ENCODE measurements around the gene TNFRSF21. TPM values are rescaled to one million over a fixed set of nuclear protein-coding genes. Genes with fewer than 3 reads are reported as not detected.

The TNFRSF21 gene
- total and polyA plus RNA-seq, 9 of the 15 experiments (the other 6 are each of a cell fraction or from before 2014, with no cell fraction given), result 0.63 to 5.7 (median 2.2) TPM

DNA sequence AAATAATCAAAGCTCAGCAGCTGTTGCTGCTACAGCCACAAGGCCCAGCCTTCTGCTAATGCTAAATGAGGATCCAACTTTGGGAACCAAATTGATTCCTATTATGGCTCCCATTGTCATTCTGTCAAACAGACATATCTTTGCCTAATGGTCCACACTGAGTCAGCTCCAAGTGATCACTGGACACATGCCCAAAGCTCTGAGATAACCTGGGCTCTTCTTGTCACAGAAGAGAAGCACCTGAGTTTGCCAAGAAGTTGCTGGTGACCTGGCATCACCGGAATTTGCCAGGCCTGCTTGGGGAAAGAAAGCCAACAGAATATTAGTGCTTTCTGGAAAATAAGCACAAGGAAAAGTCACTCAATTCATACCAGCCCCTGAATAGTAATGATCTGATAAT is 5.8 kb downstream of the TNFRSF21 start:
- Histone ChIP-seq H3K27me3 (ENCODE audit: control insufficient read depth in 2 of 2, insufficient read depth in 2 of 2, low read length in 2 of 2) (peaks cover 6 to 9% of the 10 kb centered on the region in 2 experiments), H3K79me2 (ENCODE audit: control insufficient read depth, insufficient read depth, low read length) (no peaks in the 10 kb centered on the region), H3K36me3 (ENCODE audit: control insufficient read depth, insufficient read depth, low read length) (no peaks in the 10 kb centered on the region), H3K4me2 (ENCODE audit: insufficient read depth, low read length) (no peak overlapping the region), H3K4me3 (no peak overlapping the region), H4K20me1 (replicated peaks; ENCODE audit: control insufficient read depth, insufficient read depth, low read length) (no peaks in the 10 kb centered on the region), H3K27ac (ENCODE audit: extremely low read depth, low read depth, low read length) (no peak overlapping the region), H3K4me1 (replicated peaks in 1 of 2; ENCODE audit: control insufficient read depth in 2 of 2, insufficient read depth in 2 of 2, low read length in 2 of 2) (peaks cover 0 to 5% of the 10 kb centered on the region in 2 experiments; a peak in 3 of 5 replicates), H3K9me3 (replicated peaks; ENCODE audit: control insufficient read depth, insufficient read depth, low read depth, low read length) (no peaks in the 10 kb centered on the region), H2AFZ (ENCODE audit: low read depth, low read length) (no peak overlapping the region), H3K9ac (ENCODE audit: insufficient read depth in 1 of 2, low read depth in 2 of 2, low read length in 2 of 2) (no peak overlapping the region), H3K9me1 (ENCODE audit: control insufficient read depth, insufficient read depth, low read length) (no peaks in the 10 kb centered on the region)
- intact Hi-C loops (cut with micrococcal nuclease) (no loop called here), in situ Hi-C loops (cut with MboI) (no loop called here)
- ChIA-PET CTCF (ENCODE audit: low intra/inter-chr PET ratio) (interaction anchor here (0.9 kb wide), 1 partner anchor 204 kb away, joined by 3 read pairs; no protein-coding TSS in a partner anchor), POLR2A (no interaction called here)
- BruUV-seq (replicated peaks), result no TSS peak
- WGBS (ENCODE audit: insufficient coverage, low coverage, missing lambda C conversion rate), result 17% methylated on average over 1 of the region's 1 CpG
- TF ChIP-seq POLR2AphosphoS2 (IDR thresholded peaks at IDR 0.05; ENCODE audit: low read length) (no peak), NELFE (IDR thresholded peaks at IDR 0.05; ENCODE audit: insufficient read depth, insufficient read length) (no peak), ZNF121 (CRISPR knock-in tag; conservative IDR thresholded peaks at IDR 0.05) (no peak), ELF1 (tag; IDR thresholded peaks at IDR 0.05) (no peak), PCBP2 (IDR thresholded peaks at IDR 0.05; ENCODE audit: low read depth, low read length, poor library complexity, severe bottlenecking) (no peak)
- DNase-seq (ENCODE audit: extremely low read depth in 1 of 4, low spot score in 3 of 4) (no peak), ATAC-seq (no peak), FAIRE-seq (no peak)

- intact Hi-C loops (cut with micrococcal nuclease), result no loop called here
- TF ChIP-seq RBM25 (IDR thresholded peaks at IDR 0.05; ENCODE audit: low read depth, low read length, severe bottlenecking) (no peak), TAF7 (tag; IDR thresholded peaks at IDR 0.05) (no peak), HNRNPLL (IDR thresholded peaks at IDR 0.05; ENCODE audit: low read depth, low read length, poor library complexity, severe bottlenecking) (no peak), JUN (IDR thresholded peaks at IDR 0.05; ENCODE audit: borderline replicate concordance, low read depth, low read length) (no peak), JUN (CRISPR knock-in tag; IDR thresholded peaks at IDR 0.05; ENCODE audit: borderline replicate concordance) (no peak), XRCC3 (IDR thresholded peaks at IDR 0.05) (no peak), ZFPM2 (CRISPR knock-in tag; IDR thresholded peaks at IDR 0.05) (no peak), ZFP30 (CRISPR knock-in tag; IDR thresholded peaks at IDR 0.05; ENCODE audit: borderline replicate concordance) (no peak), PTRF (tag; IDR thresholded peaks at IDR 0.05) (no peak), TEAD1 (CRISPR knock-in tag; IDR thresholded peaks at IDR 0.05) (no peak), CREB3 (tag; conservative IDR thresholded peaks at IDR 0.05; ENCODE audit: low read depth) (no peak), ZNF431 (CRISPR knock-in tag; IDR thresholded peaks at IDR 0.05) (no peak), MAFK (IDR thresholded peaks at IDR 0.05; ENCODE audit: low read length) (no peak)
These were observed 6.4 kb downstream of the TNFRSF21 start for GRCh38 chr6:47303342-47303741.

More at GRCh38 chr6:47303342-47303741, 6.4 kb downstream of the TNFRSF21 start:
- ChIA-PET CTCF (ENCODE audit: low intra/inter-chr PET ratio) (interaction anchor here (0.9 kb wide), 1 partner anchor 204 kb away, joined by 3 read pairs; no protein-coding TSS in a partner anchor), POLR2A (interaction anchor here (0.5 to 1.3 kb wide), 3 partner anchors 13 to 207 kb away, joined by 3 to 4 read pairs (median 3); no protein-coding TSS in a partner anchor)
- Histone ChIP-seq H3K9me3 (replicated peaks; ENCODE audit: control insufficient read depth, insufficient read depth, low read depth, low read length) (no peaks in the 10 kb centered on the region), H3K9ac (ENCODE audit: insufficient read depth in 1 of 2, low read depth in 2 of 2, low read length in 2 of 2) (no peak overlapping the region), H2AFZ (ENCODE audit: low read depth, low read length) (no peak overlapping the region), H3K4me3 (no peak overlapping the region), H4K20me1 (replicated peaks; ENCODE audit: control insufficient read depth, insufficient read depth, low read length) (no peaks in the 10 kb centered on the region), H3K36me3 (ENCODE audit: control insufficient read depth, insufficient read depth, low read length) (no peaks in the 10 kb centered on the region), H3K4me1 (replicated peaks in 1 of 2; ENCODE audit: control insufficient read depth in 2 of 2, insufficient read depth in 2 of 2, low read length in 2 of 2) (no peaks in the 10 kb centered on the region), H3K9me1 (ENCODE audit: control insufficient read depth, insufficient read depth, low read length) (no peaks in the 10 kb centered on the region), H3K27ac (ENCODE audit: extremely low read depth, low read depth, low read length) (no peak overlapping the region), H3K4me2 (ENCODE audit: insufficient read depth, low read length) (no peak overlapping the region), H3K79me2 (ENCODE audit: control insufficient read depth, insufficient read depth, low read length) (no peaks in the 10 kb centered on the region), H3K27me3 (ENCODE audit: control insufficient read depth in 2 of 2, insufficient read depth in 2 of 2, low read length in 2 of 2) (peaks cover under 1 to 4% of the 10 kb centered on the region in 2 experiments)
- no peak for DNase-seq (ENCODE audit: extremely low read depth in 1 of 4, low spot score in 3 of 4)
- no peak for FAIRE-seq
- WGBS (ENCODE audit: insufficient coverage, low coverage, missing lambda C conversion rate), result 43% methylated on average over 1 of the region's 1 CpG
- ATAC-seq, result no peak; the same call in 2 of the 3 replicates
- in situ Hi-C loops (cut with MboI), result no loop called here
- no TSS peak for BruUV-seq (replicated peaks)
